CD4-positive, alpha-beta memory T cell (primary cell): ENCODE results near the gene RAC2. TPM values are rescaled to one million over a fixed set of nuclear protein-coding genes. Genes with fewer than 3 reads are reported as not detected.

Source experiments
- CTCF ChIA-PET: fragments of 350-600 bp; sonication (Branson Sonifier 250); formaldehyde crosslinking; loops from one replicate; lab custom pipeline; 2021; ENCODE audit warnings: inconsistent platforms; ENCODE audit not compliant: partially characterized antibody; lab: Charles Lee
- POLR2A ChIA-PET: fragments of 350-600 bp; sonication (Branson Sonifier 250); formaldehyde crosslinking; loops from one replicate; lab custom pipeline; 2021; ENCODE audit not compliant: partially characterized antibody; lab: Charles Lee
- DNase-seq, 5 donors: peaks; one replicate each; pipeline versions ENCODE4 v3.0.0 to v3.0.0-alpha.2; 2020 to 2022; ENCODE audit warnings: mixed read lengths in 1 of 5
- H3K27ac ChIP-seq: one replicate; pipeline ENCODE4 v1.7.0; 2013; ENCODE audit warnings: low read depth, low read length
- H3K27me3 ChIP-seq: 2 replicates; pipeline ENCODE4 v1.7.0; 2013; ENCODE audit warnings: mild to moderate bottlenecking, low read length, moderate library complexity; ENCODE audit not compliant: insufficient read depth
- H3K36me3 ChIP-seq: 2 replicates; pipeline ENCODE4 v1.7.0; 2013; ENCODE audit warnings: mild to moderate bottlenecking, low read length, moderate library complexity; ENCODE audit not compliant: insufficient read depth
- H3K4me1 ChIP-seq: 2 replicates; pipeline ENCODE4 v1.7.0; 2013; ENCODE audit warnings: mild to moderate bottlenecking, low read length, moderate library complexity; ENCODE audit not compliant: insufficient read depth
- H3K4me3 ChIP-seq, 2 donors: one replicate each; pipeline ENCODE4 v1.7.0; 2013; ENCODE audit warnings: low read length in 2 of 2, mild to moderate bottlenecking in 1 of 2
- H3K9me3 ChIP-seq, 2 donors: one replicate each; pipeline ENCODE4 v1.7.0; 2013; ENCODE audit warnings: low read length in 2 of 2, control low read depth in 1 of 2; ENCODE audit not compliant: control insufficient read depth in 1 of 2
- H3K27ac Mint-ChIP-seq, 7 donors: one replicate each; pipeline ENCODE4 v1.8.0; 2020 to 2021; ENCODE audit warnings: mixed read lengths in 7 of 7, mild to moderate bottlenecking in 6 of 7, inconsistent platforms in 3 of 7, moderate library complexity in 3 of 7
- H3K27me3 Mint-ChIP-seq, 2 donors: one replicate each; pipeline ENCODE4 v1.8.0; 2020 to 2021; ENCODE audit warnings: mixed read lengths in 2 of 2
- H3K36me3 Mint-ChIP-seq, 2 donors: one replicate each; pipeline ENCODE4 v1.8.0; 2020 to 2021; ENCODE audit warnings: mixed read lengths in 2 of 2, inconsistent platforms in 1 of 2, mild to moderate bottlenecking in 1 of 2
- H3K4me1 Mint-ChIP-seq, 4 donors: one replicate each; pipeline ENCODE4 v1.8.0; 2020 to 2021; ENCODE audit warnings: mixed read lengths in 4 of 4, mild to moderate bottlenecking in 1 of 4
- H3K4me3 Mint-ChIP-seq, 8 donors: one replicate each; pipeline ENCODE4 v1.8.0; 2020 to 2021; ENCODE audit warnings: mixed read lengths in 8 of 8, mild to moderate bottlenecking in 7 of 8, moderate library complexity in 6 of 8, inconsistent platforms in 3 of 8
- H3K9me3 Mint-ChIP-seq, 8 donors: one replicate each; pipeline ENCODE4 v1.8.0; 2020 to 2021; ENCODE audit warnings: mixed read lengths in 8 of 8, mild to moderate bottlenecking in 5 of 8, inconsistent platforms in 3 of 8, moderate library complexity in 1 of 8
- intact Hi-C: fragments of 100-400 bp; cut with micrococcal nuclease; formaldehyde crosslinking; loops from one replicate; pipeline ENCODE4 v1.15.1; 2023
- polyA plus RNA-seq, 2 donors: library from polyadenylated mRNA; unstranded; fragments of 300-500 nt; fragmentation: Illumina TruSeq; gene quantifications; one replicate each; pipeline ENCODE4 v1.2.3, GENCODE V29; 2021
- total RNA-seq, 2 experiments: library from RNA; stranded (reverse); gene quantifications; one replicate each; pipeline ENCODE4 v1.2.3, GENCODE V29; 2021

The RAC2 gene
- total and polyA plus RNA-seq, 4 experiments from 2014 or later, result 304 to 917 (median 521) TPM

DNA sequence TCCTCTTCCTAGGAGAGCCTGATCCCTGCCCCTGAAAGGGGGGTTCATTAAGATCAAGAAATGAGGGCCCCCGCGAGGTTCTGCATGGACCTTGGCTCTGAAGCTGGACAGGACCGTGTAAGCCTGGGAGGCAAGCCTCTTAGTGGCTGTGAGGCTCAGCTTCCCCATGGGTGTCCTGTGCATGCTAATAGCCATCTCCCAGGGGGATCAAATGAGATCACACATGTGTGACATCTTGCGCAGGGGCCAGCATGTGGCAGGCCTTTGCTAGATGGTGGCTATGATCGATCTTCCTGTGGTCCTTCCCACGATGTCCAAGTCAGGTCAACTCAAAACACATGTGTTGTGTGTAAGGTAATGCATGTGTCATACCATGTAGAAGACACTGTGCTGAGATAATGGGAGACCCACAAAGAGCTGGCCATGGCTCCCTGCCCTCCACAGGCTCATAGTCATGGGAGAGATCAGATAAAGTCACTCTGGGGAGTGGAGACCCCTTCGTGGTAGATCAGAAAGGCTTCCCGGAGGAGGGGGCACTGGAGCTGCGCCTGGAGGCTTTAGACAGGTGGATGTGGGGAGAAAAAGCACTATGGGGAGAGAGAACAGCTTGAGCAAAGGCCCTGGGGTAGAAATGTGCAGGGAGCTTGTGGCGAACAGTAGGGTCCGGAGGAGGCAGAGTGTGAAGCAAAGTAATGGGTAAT, 3.7 kb downstream of the RAC2 start:
- Mint-ChIP-seq H3K9me3 (peaks cover 0 to 2% (median 0%) of the 10 kb centered on the region in 8 donors), H3K4me1 (peaks cover 56 to 97% (median 73%) of the 10 kb centered on the region in 4 donors), H3K36me3 (peaks cover 40 to 72% of the 10 kb centered on the region in 2 donors), H3K27ac (peak overlapping the region; percentile 87 to 98 (median 97)), H3K27me3 (no peaks in the 10 kb centered on the region), H3K4me3 (peak overlapping the region; percentile 91 to 99 (median 96))
- Histone ChIP-seq H3K4me3 (peak overlapping the region; percentile 67 to 99), H3K9me3 (no peaks in the 10 kb centered on the region), H3K36me3 (peaks cover 35% of the 10 kb centered on the region), H3K27ac (peak overlapping the region; percentile 91), H3K27me3 (no peaks in the 10 kb centered on the region), H3K4me1 (peaks cover 81% of the 10 kb centered on the region)
- DNase-seq, result no peak
- ChIA-PET POLR2A (interaction anchor here (1.2 to 18.6 kb wide), 12 partner anchors 9 to 245 kb away, joined by 3 to 646 read pairs (median 41); partner anchors contain the start of genes CYTH4, IL2RB and MFNG), CTCF (interaction anchor here (0.8 to 19.1 kb wide), 7 partner anchors 9 to 69 kb away, joined by 3 to 491 read pairs (median 42); no protein-coding TSS in a partner anchor)
- intact Hi-C loops, result loop anchor here (5.0 kb wide), 3 partner anchors 73 to 367 kb away; partner anchors contain the start of gene GGA1

DNA sequence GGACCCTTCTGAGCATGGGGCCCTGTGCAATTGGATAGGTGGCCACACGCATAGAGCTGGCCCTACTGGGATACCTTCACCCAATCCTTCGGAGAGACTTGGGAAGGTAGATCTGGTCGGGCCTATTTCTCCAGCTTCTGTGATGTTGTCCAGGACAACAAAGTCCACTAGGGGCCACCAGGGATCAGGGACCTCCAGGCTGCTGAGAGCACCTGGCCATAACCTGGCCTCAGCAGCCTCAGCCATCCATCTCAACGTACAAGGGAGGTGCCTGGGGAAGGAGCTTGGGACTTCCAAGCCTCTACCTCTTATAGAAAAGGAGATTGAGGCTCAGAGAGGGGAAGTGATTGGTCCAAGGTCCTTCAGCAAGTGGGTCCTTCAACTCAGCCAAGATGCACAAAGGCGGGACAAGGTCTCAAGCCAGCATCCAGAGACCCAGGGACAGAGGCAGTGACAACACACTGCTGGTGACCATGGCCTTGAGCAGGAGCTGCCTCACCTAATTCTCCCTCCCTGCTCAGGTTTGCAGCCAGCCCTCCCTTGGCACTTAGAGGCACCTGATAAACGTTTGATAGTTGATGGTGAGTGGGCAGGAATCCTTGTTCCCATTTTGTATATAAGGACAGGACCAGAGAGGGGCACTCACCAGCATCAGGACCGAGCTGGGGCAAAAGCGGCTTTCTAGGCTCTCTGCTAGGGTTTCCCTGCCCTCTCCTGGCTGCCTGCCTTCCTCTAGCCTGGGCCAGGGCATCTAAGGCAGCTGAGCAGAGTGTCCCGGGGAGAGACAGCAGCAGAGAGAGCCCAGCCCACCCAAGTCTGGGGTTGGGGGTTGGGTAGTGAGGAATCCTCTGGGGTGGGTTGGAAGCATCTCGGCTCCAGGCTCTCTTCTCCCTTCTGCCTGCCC, 4.5 kb downstream of the RAC2 start:
- Histone ChIP-seq H3K36me3 (peaks cover 43% of the 10 kb centered on the region), H3K27ac (peak overlapping the region; percentile 91), H3K4me3 (no peak overlapping the region), H3K4me1 (peaks cover 81% of the 10 kb centered on the region), H3K27me3 (no peaks in the 10 kb centered on the region), H3K9me3 (no peaks in the 10 kb centered on the region)
- no peaks in the 10 kb centered on the region for H3K27me3 Mint-ChIP-seq
- POLR2A ChIA-PET, result interaction anchor here (0.6 to 18.6 kb wide), 14 partner anchors 8 to 247 kb away, joined by 3 to 646 read pairs (median 4); partner anchors contain the start of genes CYTH4, IL2RB and MFNG
- H3K4me1 Mint-ChIP-seq, result peaks cover 61 to 97% (median 75%) of the 10 kb centered on the region in 4 donors
- CTCF ChIA-PET, result interaction anchor here (1.2 to 19.1 kb wide), 8 partner anchors 10 to 163 kb away, joined by 3 to 491 read pairs (median 9); no protein-coding TSS in a partner anchor
- intact Hi-C loops, result loop anchor here (5.0 kb wide), 3 partner anchors 72 to 368 kb away; partner anchors contain the start of gene GGA1
- no peak for DNase-seq
- peaks cover 47 to 80% of the 10 kb centered on the region in 2 donors for H3K36me3 Mint-ChIP-seq
- H3K27ac Mint-ChIP-seq, result peak overlapping the region; percentile 87 to 98 (median 97)
- H3K4me3 Mint-ChIP-seq, result peak overlapping the region; percentile 87 to 98 (median 94)
- peaks cover 0 to 2% (median 0%) of the 10 kb centered on the region in 8 donors for H3K9me3 Mint-ChIP-seq

DNA sequence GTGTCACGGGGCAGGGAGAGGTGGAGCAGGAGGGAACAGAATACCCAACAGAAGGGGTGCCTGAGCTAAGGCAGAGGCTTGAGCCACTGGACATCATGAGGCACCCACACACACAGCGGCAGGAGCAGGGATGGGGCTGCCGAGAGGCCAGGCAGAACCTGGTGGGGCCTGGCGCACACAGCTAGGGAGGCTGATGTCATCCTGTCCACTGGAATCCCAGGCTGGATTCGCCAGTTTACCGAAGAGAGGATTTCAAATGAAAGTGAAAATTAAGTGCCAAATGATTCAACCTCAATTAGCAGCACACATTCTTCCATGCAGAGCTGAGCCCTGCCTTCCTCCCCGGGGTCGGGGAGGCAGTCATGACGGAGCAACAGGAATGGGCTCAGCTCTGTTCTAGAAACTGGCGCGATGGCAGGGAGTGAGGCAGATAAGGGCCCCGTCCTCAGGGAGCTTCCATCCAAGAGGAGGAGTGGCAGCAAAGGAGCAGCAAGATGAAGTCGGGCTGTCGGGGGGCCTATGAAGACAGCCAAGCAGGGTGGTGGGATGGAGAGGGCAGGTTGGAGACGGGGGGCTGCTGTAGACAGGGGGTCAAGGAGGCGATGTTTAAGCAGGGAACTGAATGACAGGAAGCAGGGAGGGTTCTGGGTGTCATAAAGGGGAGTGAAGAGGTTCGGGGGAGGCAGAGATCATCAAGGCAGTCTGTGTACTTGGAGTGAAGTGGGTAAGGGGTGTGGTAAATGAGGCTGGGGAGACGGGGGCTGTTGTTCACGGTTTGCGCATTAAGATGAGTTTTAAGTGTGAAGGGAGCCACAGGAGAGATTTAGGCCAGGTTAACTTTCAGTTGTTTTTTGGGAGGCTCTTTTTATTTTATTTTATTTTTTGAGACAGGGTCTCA, 6.4 kb downstream of the RAC2 start:
- Mint-ChIP-seq H3K27ac (peak overlapping the region; percentile 87 to 98 (median 97)), H3K9me3 (peaks cover 0 to 2% (median 0%) of the 10 kb centered on the region in 8 donors), H3K27me3 (no peaks in the 10 kb centered on the region), H3K4me3 (peak overlapping the region; percentile 80 to 96 (median 88)), H3K36me3 (peaks cover 60 to 91% of the 10 kb centered on the region in 2 donors), H3K4me1 (peaks cover 68 to 100% (median 88%) of the 10 kb centered on the region in 4 donors)
- DNase-seq, result no peak
- Histone ChIP-seq H3K9me3 (no peaks in the 10 kb centered on the region), H3K27me3 (no peaks in the 10 kb centered on the region), H3K36me3 (peaks cover 57% of the 10 kb centered on the region), H3K4me3 (peak overlapping the region; percentile 4 to 8), H3K4me1 (peaks cover 96% of the 10 kb centered on the region), H3K27ac (peak overlapping the region; percentile 91)
- ChIA-PET POLR2A (interaction anchor here (0.6 to 18.6 kb wide), 20 partner anchors 6 to 249 kb away, joined by 3 to 646 read pairs (median 5); partner anchors contain the start of genes CYTH4 and MFNG), CTCF (interaction anchor here (0.6 to 19.1 kb wide), 20 partner anchors 8 to 161 kb away, joined by 3 to 491 read pairs (median 5); no protein-coding TSS in a partner anchor)
- intact Hi-C loops, result loop anchor here (1.0 kb wide), 4 partner anchors 7 to 38 kb away; no protein-coding TSS in a partner anchor

DNA sequence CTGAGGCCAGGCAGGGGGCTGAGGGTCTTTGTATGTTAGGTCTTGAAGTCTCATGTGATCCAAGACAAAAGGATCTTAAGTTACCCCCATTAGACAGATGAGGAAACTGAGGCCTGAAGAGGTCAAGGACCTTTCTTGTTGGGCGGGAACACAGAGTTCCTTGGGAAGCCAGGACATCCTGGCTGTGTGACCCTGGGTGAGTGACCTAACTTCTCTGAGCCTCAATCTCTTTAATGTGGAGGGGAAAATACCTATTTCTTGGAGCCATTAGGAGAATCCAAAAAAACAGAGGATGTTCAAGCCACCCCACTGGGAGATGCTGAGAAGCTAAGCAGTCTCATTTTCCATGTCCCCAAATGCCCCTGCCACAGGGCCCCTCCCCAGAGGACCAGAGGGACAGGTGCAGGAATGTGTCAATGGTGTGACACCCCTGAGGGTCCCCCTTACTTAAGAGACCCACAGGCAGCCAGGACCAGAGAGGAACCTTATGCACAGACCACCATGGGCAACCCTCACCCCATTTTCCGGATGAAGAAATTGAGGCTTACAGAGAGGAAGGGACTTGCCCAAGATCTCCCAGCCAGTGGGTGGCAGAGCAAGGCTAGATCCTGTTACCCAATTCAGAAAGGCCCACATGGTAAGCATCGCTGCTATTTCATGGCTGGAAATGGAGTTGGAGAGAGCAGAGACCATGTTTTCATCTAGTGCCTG, 8.0 kb downstream of the RAC2 start:
- CTCF ChIA-PET, result interaction anchor here (9.8 to 19.1 kb wide), 2 partner anchors 27 to 37 kb away, joined by 106 to 491 read pairs; no protein-coding TSS in a partner anchor
- H3K4me1 ChIP-seq, result peaks cover 99% of the 10 kb centered on the region
- Mint-ChIP-seq H3K4me3 (peak overlapping the region; percentile 41 to 96 (median 76)), H3K36me3 (peaks cover 64 to 91% of the 10 kb centered on the region in 2 donors), H3K27me3 (no peaks in the 10 kb centered on the region), H3K4me1 (peaks cover 72 to 100% (median 93%) of the 10 kb centered on the region in 4 donors), H3K27ac (peak overlapping the region; percentile 87 to 99 (median 97)), H3K9me3 (peaks cover 0 to 2% (median 0%) of the 10 kb centered on the region in 8 donors)
- H3K27ac ChIP-seq, result peak overlapping the region; percentile 91
- no peak for DNase-seq
- H3K36me3 ChIP-seq, result peaks cover 68% of the 10 kb centered on the region
- no peaks in the 10 kb centered on the region for H3K9me3 ChIP-seq
- intact Hi-C loops, result no loop called here
- H3K4me3 ChIP-seq, result no peak overlapping the region
- H3K27me3 ChIP-seq, result no peaks in the 10 kb centered on the region
- POLR2A ChIA-PET, result interaction anchor here (2.2 to 18.6 kb wide), 2 partner anchors 15 to 73 kb away, joined by 6 to 646 read pairs; no protein-coding TSS in a partner anchor

DNA sequence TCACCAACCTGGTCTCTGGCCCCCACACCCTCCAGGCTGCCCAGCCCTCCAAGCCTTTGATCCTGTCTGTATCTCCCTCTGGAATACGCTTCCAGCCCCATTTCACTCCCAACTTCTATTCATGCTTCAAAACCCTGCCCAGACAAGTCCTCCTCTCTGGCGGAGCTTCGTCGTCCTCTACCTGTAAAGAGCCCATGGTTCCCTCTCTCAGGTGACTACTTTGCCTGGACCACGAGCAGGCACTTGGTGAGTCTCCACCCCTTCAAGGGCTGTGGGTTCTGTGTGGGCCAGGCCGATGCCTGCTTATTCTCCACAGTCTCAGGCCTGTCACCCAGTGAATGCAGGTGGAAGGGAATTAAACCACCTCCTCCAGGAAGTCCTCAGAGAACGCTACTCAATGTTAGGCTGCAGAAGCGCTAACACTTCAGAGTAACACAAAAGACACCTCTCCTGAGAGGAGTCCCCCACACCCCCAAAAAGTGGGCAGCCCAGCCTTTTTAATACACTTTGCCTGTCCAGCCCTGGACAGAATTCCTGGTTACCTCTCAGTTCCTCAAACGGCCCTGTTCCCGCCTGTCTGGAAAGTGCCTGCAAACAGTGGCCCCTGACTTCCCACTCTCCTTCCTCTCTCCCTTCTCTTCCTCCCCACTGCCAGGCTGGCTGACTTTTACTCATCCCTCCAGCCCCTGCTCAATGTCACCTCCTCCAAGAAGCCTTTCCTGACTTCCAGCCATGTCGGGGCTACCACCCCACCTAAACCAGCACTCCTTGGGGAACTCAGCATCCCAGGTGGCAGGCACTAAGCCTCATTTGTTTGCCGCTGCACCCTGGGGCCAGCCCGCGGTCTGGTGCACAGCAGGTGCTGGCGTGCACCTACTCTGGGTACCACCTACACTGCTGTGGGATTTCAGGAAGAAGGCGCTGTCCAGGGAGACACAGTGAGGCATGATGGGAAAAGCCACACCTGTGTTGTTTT, 9.0 kb downstream of the RAC2 start:
- Mint-ChIP-seq H3K27me3 (no peaks in the 10 kb centered on the region), H3K4me1 (peaks cover 72 to 100% (median 93%) of the 10 kb centered on the region in 4 donors), H3K36me3 (peaks cover 60 to 87% of the 10 kb centered on the region in 2 donors), H3K4me3 (peak overlapping the region; percentile 64 to 86 (median 78)), H3K9me3 (peaks cover 0 to 2% (median 0%) of the 10 kb centered on the region in 8 donors), H3K27ac (peak overlapping the region; percentile 87 to 99 (median 97))
- Histone ChIP-seq H3K9me3 (no peaks in the 10 kb centered on the region), H3K36me3 (peaks cover 62% of the 10 kb centered on the region), H3K27ac (peak overlapping the region; percentile 91), H3K4me3 (peak overlapping the region in 1 of 2 donors; percentile 16), H3K4me1 (peaks cover 98% of the 10 kb centered on the region), H3K27me3 (no peaks in the 10 kb centered on the region)
- CTCF ChIA-PET, result interaction anchor here (1.9 to 7.0 kb wide), 2 partner anchors 26 to 36 kb away, joined by 6 to 72 read pairs; no protein-coding TSS in a partner anchor
- POLR2A ChIA-PET, result interaction anchor here (1.0 to 18.6 kb wide), 5 partner anchors 7 to 85 kb away, joined by 3 to 646 read pairs (median 101); partner anchors contain the start of genes CYTH4, IL2RB and RAC2
- intact Hi-C loops, result no loop called here
- no peak for DNase-seq
